NCI-H2196 (cell line): ENCODE results near the gene LAX1.

Experiments used
- DNase-seq: peaks from one replicate; lab custom pipeline; 2025; ENCODE audit not compliant: unreplicated experiment; lab: John Stamatoyannopoulos, UW

The LAX1 gene

DNA sequence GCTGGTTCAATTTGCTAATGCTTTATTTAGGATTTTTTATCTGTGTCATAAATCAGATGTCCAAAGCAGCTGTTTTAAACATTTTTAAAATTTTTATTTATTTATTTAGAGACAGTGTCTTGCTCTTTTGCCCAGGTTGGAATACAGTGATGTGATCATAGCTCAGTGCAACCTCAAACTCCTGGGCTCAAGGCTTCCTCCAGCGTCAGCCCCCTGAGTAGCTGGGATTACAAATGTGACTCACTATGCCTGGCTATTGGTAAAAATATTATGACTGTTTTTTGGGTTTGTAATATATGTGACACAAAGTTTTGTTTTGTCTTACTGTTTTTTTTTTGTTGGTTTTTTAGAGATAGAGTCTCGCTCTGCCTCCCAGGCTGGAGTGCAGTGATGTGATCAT is 42.2 kb downstream of the LAX1 start:
- no peak for DNase-seq

DNA sequence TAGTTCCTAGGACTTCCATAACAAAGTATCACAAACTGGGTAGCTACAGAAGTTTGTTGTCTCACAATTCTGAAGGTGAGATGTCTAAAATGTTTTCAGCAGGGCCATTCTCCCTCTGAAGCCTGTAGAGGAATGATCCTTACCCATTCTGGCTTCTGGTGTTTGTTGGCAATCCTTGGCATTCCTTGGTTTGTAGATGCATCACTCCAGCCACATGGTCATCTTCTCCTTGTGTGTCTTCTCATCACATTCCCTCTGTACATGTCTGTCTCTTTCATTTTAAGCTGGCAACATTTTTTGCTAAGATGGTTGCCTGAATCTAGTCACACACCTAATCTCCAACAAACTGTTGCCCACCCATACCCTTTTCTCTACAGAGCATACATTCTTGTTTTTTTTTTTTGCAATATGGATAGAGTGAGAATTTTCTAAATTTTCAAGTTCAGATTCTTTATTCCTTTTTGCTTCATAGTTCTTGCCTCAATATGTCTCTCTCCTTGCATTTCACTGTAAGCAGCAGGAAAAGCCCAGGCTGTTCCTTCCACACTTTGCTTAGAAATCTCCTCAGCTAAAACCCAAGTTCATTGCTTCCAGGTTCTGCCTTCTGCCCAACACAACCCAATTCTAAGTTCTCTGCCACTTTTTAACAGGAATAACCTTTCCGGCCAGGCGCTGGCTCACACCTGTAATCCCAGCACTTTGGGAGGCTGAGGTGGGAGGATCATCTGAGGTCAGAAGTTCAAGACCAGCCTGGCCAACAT is 48.8 kb downstream of the LAX1 start:
- DNase-seq, result no peak

DNA sequence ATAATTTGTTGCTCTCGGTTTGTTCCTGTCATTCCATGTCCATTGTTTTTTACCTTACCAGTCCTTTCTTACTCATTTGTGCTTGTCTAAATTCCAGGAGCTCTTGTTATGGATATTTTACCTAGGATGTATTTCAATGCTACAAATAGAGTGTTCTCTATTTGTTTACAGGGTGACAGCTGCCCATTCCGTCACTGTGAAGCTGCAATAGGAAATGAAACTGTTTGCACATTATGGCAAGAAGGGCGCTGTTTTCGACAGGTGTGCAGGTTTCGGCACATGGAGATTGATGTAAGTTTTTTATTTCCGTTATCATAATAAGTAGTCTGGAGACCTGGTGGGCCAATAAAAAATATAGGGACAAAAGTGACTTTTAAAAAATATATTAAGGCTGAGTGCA is 53.4 kb downstream of the LAX1 start:
- no peak for DNase-seq

DNA sequence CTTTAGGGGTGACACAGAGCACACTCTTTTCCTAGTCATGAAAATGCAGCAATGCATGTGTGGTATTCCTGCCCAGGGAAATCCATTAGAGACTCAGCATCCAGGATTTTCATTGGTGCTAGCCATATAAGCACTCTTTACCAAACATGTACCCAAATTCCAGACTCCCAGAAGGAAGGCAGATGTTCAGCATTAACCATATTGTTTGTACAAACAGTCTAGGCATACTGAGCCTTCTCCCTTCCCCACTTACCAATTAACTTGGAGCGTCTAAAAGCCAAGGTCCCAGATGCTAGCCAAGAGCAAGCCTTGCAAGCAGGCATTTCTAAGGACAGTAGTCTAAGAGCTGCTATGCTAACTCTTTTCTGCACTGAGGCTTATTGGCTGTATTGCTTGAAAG is 58.3 kb downstream of the LAX1 start:
- DNase-seq, result no peak
